Fibroblast of the aortic adventitia (primary cell): ENCODE results near the gene CAVIN1. TPM values are rescaled to one million over a fixed set of nuclear protein-coding genes. Genes with fewer than 3 reads are reported as not detected.

Source experiments
- DNase-seq: peaks from one replicate; pipeline ENCODE4 v3.0.0-alpha.2; 2010; ENCODE audit warnings: low read depth
- H3K4me3 ChIP-seq: 2 replicates; pipeline ENCODE4 v1.5.1; 2011; ENCODE audit warnings: low read depth, mild to moderate bottlenecking, control low read depth, low read length, moderate library complexity
- CTCF ChIP-seq: IDR thresholded peaks from 2 replicates; pipeline ENCODE4 v1.5.1; 2011; ENCODE audit warnings: mild to moderate bottlenecking, low read length, control low read depth, inconsistent platforms; ENCODE audit not compliant: insufficient read depth
- total RNA-seq: library from RNA; depleted of rRNA; stranded (reverse); fragments of >200 nt; gene quantifications from 2 replicates; pipeline ENCODE4 v1.2.3, GENCODE V29; 2012; ENCODE audit warnings: low replicate concordance

Gene CAVIN1
- total RNA-seq: 639 and 721 TPM in 2 replicates

- peak; percentile 99 for DNase-seq
- TF ChIP-seq CTCF: no peak
- peak within 1 kb of the TSS; percentile 98 for H3K4me3 ChIP-seq
Measured at GRCh38 chr17:42422958-42423712, at the start of gene CAVIN1. CAVIN1 (minus strand) TSS chr17:42423256; CDS start chr17:42423097, 159 bp downstream.

DNA sequence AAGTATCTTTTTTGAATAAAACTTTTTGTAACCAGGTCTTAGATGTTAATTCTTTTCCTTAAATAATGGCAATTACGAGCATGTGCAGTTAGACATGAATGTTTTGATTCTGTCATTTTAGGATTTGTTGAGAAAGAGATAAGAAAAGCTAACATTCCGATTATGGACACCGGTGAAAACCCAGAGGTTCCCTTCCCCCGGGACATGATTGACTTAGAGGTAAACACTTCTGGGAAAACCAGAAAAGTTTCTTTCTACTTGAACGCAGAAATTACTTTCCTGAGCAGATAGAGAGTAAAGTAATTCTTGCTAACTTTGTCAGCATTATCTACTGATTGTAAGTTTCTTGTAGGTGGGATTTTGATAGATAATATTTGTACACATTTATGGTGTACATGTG is 44.8 kb upstream of the CAVIN1 start:
- H3K4me3 ChIP-seq: no peak overlapping the region
- DNase-seq: no peak
- no peak for TF ChIP-seq CTCF

DNA sequence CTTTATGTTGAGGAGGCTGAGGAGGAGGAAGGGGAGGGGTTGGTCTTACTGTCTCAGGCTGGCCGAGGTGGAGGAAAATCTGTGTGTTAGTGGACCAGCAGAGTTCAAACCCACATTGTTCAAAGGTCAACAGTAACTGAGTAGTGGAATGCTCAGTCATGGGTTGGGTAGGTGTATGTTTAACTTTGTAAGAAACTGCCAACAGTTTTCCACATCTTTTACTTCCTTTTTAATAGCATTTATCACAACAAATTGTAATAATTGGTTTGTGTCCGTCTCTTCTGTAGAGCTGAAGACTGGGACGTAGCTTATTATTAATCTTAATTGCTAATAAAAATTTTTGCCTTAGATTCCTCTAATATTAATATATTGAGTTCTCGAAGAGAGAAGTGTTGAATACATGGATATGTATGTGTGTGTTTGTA is 40.9 kb upstream of the CAVIN1 start:
- no peak for DNase-seq
- no peak overlapping the region for H3K4me3 ChIP-seq
- TF ChIP-seq CTCF: no peak

DNA sequence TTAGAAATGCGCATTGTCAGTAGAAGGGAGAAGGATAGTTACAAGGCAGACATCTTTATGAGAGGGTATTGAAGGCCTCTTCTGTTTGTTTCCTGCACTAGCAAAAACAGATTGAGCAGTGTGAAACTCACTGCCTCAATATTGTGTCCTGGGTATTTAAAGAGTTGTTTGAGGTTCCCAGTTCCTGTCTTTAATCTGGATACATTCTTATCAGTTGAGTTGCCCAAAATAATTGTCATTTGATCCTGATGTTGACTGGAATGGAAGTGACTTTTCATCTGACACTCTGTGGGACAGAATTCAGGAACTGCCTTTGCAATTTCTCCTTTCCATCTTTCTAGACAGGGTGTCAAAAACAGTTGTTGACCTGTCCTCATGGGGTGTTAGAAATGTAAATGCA is 37.3 kb upstream of the CAVIN1 start:
- DNase-seq: no peak
- no peak for TF ChIP-seq CTCF
- H3K4me3 ChIP-seq: peak overlapping the region; percentile 88

GRCh38 chr17:42459801-42460281 is 36.8 kb upstream of the CAVIN1 start:
- TF ChIP-seq CTCF: no peak
- DNase-seq: peak; percentile 72
- H3K4me3 ChIP-seq: peak overlapping the region; percentile 88

GRCh38 chr17:42459256-42459800 is 36.3 kb upstream of the CAVIN1 start:
- peak; percentile 67 for DNase-seq
- peak overlapping the region; percentile 88 for H3K4me3 ChIP-seq
- TF ChIP-seq CTCF: peak; percentile 37
